Astrocyte of the cerebellum (primary cell): ENCODE measurements around the gene LMBR1.
"Not testable (repeated sequence)": the region's sequence is repeated elsewhere in the genome, so short reads cannot be mapped to it uniquely, and the experiment has no call there.

Source experiments
- DNase-seq: peaks from one replicate; pipeline ENCODE4 v3.0.0-alpha.2; 2011; ENCODE audit warnings: low read depth
- H3K4me3 ChIP-seq: 2 replicates; pipeline ENCODE4 v1.5.1; 2011; ENCODE audit warnings: mild to moderate bottlenecking, low read depth, low read length, moderate library complexity
- in situ Hi-C: cut with HindIII; loops from 2 replicates; pipeline ENCODE4 v1.10.0; 2017; ENCODE audit warnings: low sequenced_read_pairs
- TF ChIP-seq, protein P1 (sequence below): IDR thresholded peaks from 2 replicates; pipeline ENCODE4 v1.5.1; 2012; ENCODE audit warnings: low read length, low read depth, moderate library complexity, mild to moderate bottlenecking; ENCODE audit errors: missing control alignments

Gene LMBR1

DNA sequence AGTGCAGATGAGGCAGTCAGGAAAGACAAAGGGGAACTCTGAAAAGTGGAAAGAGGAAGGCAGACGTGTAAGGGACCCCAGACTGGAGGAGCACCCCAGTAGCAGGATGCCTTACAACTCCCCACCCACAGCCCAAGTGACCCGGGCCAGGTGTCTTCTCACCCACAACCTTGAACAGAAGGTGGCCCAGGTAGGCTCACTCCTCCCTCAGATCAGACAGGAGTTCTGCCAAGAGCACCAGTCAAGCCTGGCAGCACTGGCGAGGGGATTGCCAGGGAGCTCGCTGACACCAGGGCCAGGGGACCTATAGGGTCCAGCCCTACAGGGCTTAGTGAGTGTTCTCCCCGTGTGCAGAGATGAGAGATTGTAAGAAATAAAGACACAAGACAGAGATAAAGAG, 27.1 kb upstream of the LMBR1 start:
- TF ChIP-seq, protein P1, sequence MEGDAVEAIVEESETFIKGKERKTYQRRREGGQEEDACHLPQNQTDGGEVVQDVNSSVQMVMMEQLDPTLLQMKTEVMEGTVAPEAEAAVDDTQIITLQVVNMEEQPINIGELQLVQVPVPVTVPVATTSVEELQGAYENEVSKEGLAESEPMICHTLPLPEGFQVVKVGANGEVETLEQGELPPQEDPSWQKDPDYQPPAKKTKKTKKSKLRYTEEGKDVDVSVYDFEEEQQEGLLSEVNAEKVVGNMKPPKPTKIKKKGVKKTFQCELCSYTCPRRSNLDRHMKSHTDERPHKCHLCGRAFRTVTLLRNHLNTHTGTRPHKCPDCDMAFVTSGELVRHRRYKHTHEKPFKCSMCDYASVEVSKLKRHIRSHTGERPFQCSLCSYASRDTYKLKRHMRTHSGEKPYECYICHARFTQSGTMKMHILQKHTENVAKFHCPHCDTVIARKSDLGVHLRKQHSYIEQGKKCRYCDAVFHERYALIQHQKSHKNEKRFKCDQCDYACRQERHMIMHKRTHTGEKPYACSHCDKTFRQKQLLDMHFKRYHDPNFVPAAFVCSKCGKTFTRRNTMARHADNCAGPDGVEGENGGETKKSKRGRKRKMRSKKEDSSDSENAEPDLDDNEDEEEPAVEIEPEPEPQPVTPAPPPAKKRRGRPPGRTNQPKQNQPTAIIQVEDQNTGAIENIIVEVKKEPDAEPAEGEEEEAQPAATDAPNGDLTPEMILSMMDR = no peak
- in situ Hi-C loops = no loop called here
- no peak overlapping the region for H3K4me3 ChIP-seq
- no peak for DNase-seq

GRCh38 chr7:156919132-156919713, 26.2 kb upstream of the LMBR1 start:
- in situ Hi-C loops = no loop called here
- no peak for DNase-seq
- H3K4me3 ChIP-seq = no peak overlapping the region
- TF ChIP-seq, protein P1 = no peak

DNA sequence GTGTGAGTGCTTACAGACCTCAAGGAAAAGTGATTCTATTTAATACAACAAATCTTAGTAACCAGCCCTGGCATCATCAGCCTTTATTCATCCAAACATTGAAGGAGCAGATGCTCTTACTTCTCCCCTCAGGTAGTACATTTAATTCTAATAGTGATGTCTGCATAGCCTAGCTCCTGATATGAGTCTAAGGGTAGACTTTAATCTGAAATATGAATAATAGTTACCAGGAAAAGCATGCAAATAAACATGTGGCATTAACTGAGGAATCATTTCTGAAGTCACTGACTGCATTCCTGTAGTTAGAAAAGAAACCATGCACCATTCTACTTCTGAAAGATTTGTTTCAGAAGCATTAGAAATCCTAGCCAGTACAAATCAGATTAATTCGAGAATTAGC, 25.7 kb upstream of the LMBR1 start:
- no peak overlapping the region for H3K4me3 ChIP-seq
- in situ Hi-C loops = no loop called here
- TF ChIP-seq, protein P1 = no peak
- DNase-seq = no peak

GRCh38 chr7:156909574-156910252, 16.7 kb upstream of the LMBR1 start:
- in situ Hi-C loops, H3K4me3 ChIP-seq, DNase-seq: not testable (repeated sequence)

- H3K4me3 ChIP-seq = no peak overlapping the region
- in situ Hi-C loops = no loop called here
- TF ChIP-seq, protein P1 = no peak
- DNase-seq = peak; percentile 88
These were observed 14.7 kb upstream of the LMBR1 start for GRCh38 chr7:156907656-156908055.

DNA sequence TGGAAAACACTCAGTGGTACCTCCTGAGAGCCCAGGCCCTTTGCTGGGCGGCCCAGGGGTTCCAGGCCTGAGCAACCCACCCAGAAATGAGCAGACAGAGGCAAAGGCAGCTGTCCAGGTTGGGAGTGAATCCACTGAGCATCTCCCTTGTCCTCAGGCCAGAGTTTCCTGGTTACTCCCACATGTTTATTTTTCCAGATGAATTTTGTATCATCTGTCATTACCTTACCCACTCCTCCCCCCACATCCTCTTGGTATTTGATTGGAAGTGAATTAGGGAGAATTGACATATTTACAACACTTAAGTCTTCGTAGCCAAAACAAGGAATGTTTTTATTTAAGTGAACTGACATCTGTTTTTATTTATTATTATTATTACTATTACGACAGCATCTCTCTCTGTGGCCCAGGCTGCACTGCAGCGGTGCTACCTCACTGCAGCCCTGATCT, 13.2 kb upstream of the LMBR1 start:
- TF ChIP-seq, protein P1 = no peak
- in situ Hi-C loops = no loop called here
- no peak overlapping the region for H3K4me3 ChIP-seq
- no peak for DNase-seq

DNA sequence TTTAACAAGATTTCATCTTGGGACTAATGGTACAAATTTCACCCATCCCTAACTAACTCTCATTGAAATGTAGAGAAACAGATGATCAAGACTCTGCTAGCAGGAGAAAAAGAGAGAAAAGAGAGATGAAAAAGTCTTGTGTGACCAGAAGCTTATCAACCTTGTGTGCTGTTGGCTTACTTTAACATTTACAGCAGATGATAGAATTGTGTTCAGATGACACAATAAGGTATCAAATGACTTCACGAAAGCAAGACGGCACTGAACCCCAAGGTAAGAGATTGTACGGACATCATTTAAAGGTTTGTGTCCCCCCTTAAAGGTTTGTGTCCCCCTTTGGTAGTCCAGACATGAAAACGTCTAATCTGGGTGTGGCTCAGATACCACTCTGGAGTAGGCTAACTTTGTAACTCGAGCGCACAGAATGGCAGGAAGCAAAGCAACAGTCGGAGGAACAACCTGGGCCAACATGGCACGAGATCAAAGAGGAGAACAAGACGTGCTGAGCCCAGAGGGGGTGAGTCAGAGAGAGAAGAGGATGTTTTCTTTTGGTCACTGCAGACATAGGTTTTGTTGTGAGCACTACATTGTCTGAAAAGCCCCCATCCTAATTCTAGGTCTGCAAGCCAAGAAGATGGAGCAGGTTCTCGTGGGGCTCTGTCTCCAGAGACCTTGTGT, 10.4 kb upstream of the LMBR1 start:
- H3K4me3 ChIP-seq = no peak overlapping the region
- in situ Hi-C loops = no loop called here
- peak; percentile 88 for DNase-seq
- TF ChIP-seq, protein P1 = no peak

- H3K4me3 ChIP-seq, DNase-seq, in situ Hi-C loops: not testable (repeated sequence)
These were observed 7.1 kb upstream of the LMBR1 start for GRCh38 chr7:156900093-156900492.
